IPS-18c (cell line): ENCODE data around the gene ENTPD2.

Experiments used
- H3K4me3 ChIP-seq: 2 replicates; pipeline ENCODE4 v1.7.0; 2013; ENCODE audit warnings: low read depth, mild to moderate bottlenecking, low read length, moderate library complexity; ENCODE audit not compliant: insufficient read depth
- H3K9me3 ChIP-seq: one replicate; pipeline ENCODE4 v1.6.1; 2013; ENCODE audit warnings: mild to moderate bottlenecking, low read length, moderate library complexity; ENCODE audit not compliant: control insufficient read depth, insufficient read depth

The ENTPD2 gene

GRCh38 chr9:137082925-137083290, 29.0 kb upstream of the ENTPD2 start:
- Histone ChIP-seq H3K4me3 (no peak overlapping the region), H3K9me3 (peaks cover 3% of the 10 kb centered on the region)

GRCh38 chr9:137082222-137082924, 28.5 kb upstream of the ENTPD2 start:
- peaks cover 2% of the 10 kb centered on the region for H3K9me3 ChIP-seq
- H3K4me3 ChIP-seq: no peak overlapping the region

GRCh38 chr9:137080260-137081122, 26.6 kb upstream of the ENTPD2 start:
- Histone ChIP-seq H3K9me3 (no peaks in the 10 kb centered on the region), H3K4me3 (no peak overlapping the region)

- no peaks in the 10 kb centered on the region for H3K9me3 ChIP-seq
- H3K4me3 ChIP-seq: no peak overlapping the region
These were observed 25.5 kb upstream of the ENTPD2 start for GRCh38 chr9:137079401-137079787.

- H3K4me3 ChIP-seq: peak overlapping the region; percentile 52
- no peaks in the 10 kb centered on the region for H3K9me3 ChIP-seq
These were observed 25.0 kb upstream of the ENTPD2 start for GRCh38 chr9:137078701-137079400.

GRCh38 chr9:137077758-137078693, 24.2 kb upstream of the ENTPD2 start:
- H3K9me3 ChIP-seq: no peaks in the 10 kb centered on the region

GRCh38 chr9:137077010-137077747, 23.3 kb upstream of the ENTPD2 start, which contains the start of gene UAP1L1:
Gene UAP1L1 (plus strand): TSS chr9:137077517. CDS start chr9:137077533, 16 bp downstream.
- H3K4me3 ChIP-seq: peak within 1 kb of the TSS; percentile 52

More at GRCh38 chr9:137077758-137078693, 24.2 kb upstream of the ENTPD2 start:
- peak overlapping the region; percentile 52 for H3K4me3 ChIP-seq

GRCh38 chr9:137076636-137077009, 22.8 kb upstream of the ENTPD2 start:
- Histone ChIP-seq H3K9me3 (no peaks in the 10 kb centered on the region), H3K4me3 (peak overlapping the region; percentile 36; the same call in 1 of the 2 replicates)

More at GRCh38 chr9:137077010-137077747, 23.3 kb upstream of the ENTPD2 start, which contains the start of gene UAP1L1:
- H3K9me3 ChIP-seq: no peaks in the 10 kb centered on the region

- Histone ChIP-seq H3K9me3 (no peaks in the 10 kb centered on the region), H3K4me3 (no peak overlapping the region)
These were observed 21.5 kb upstream of the ENTPD2 start for GRCh38 chr9:137075275-137075775.

GRCh38 chr9:137074657-137075274, 20.9 kb upstream of the ENTPD2 start:
- H3K9me3 ChIP-seq: no peaks in the 10 kb centered on the region

GRCh38 chr9:137073992-137074399, 20.1 kb upstream of the ENTPD2 start:
- Histone ChIP-seq H3K4me3 (no peak overlapping the region), H3K9me3 (no peaks in the 10 kb centered on the region)

More at GRCh38 chr9:137074657-137075274, 20.9 kb upstream of the ENTPD2 start:
- no peak overlapping the region for H3K4me3 ChIP-seq

GRCh38 chr9:137071282-137071681, 17.4 kb upstream of the ENTPD2 start:
- Histone ChIP-seq H3K4me3 (peak overlapping the region; percentile 63), H3K9me3 (no peaks in the 10 kb centered on the region)

GRCh38 chr9:137070906-137071275, 17.0 kb upstream of the ENTPD2 start:
- peak overlapping the region; percentile 63 for H3K4me3 ChIP-seq
- no peaks in the 10 kb centered on the region for H3K9me3 ChIP-seq

GRCh38 chr9:137070201-137070905, 16.5 kb upstream of the ENTPD2 start, which contains the start of gene SAPCD2:
Gene SAPCD2 (minus strand): TSS chr9:137070557. CDS start chr9:137070460, 97 bp downstream.
- H3K4me3 ChIP-seq: peak within 1 kb of the TSS; percentile 63
- H3K9me3 ChIP-seq: no peaks in the 10 kb centered on the region
